Loucy (cell line): ENCODE measurements around the gene FN3KRP.

ENCODE experiments used
- EZH2phosphoT487 ChIP-seq: fragments of 200-600 bp; IDR thresholded peaks from 2 replicates; pipeline ENCODE4 v1.6.1; 2018; ENCODE audit warnings: antibody characterized with exemption, mild to moderate bottlenecking, moderate library complexity, borderline replicate concordance
- TF ChIP-seq, protein P1 (sequence below): fragments of 200-600 bp; sonication (generic); conservative IDR thresholded peaks from 2 replicates; pipeline ENCODE4 v1.5.1; 2014; ENCODE audit warnings: mild to moderate bottlenecking, antibody characterized with exemption, low read length

GRCh38 chr17:82743344-82744219 lies 27.1 kb downstream of the FN3KRP start:
- TF ChIP-seq, protein P1, sequence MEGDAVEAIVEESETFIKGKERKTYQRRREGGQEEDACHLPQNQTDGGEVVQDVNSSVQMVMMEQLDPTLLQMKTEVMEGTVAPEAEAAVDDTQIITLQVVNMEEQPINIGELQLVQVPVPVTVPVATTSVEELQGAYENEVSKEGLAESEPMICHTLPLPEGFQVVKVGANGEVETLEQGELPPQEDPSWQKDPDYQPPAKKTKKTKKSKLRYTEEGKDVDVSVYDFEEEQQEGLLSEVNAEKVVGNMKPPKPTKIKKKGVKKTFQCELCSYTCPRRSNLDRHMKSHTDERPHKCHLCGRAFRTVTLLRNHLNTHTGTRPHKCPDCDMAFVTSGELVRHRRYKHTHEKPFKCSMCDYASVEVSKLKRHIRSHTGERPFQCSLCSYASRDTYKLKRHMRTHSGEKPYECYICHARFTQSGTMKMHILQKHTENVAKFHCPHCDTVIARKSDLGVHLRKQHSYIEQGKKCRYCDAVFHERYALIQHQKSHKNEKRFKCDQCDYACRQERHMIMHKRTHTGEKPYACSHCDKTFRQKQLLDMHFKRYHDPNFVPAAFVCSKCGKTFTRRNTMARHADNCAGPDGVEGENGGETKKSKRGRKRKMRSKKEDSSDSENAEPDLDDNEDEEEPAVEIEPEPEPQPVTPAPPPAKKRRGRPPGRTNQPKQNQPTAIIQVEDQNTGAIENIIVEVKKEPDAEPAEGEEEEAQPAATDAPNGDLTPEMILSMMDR = no peak
- no peak for TF ChIP-seq EZH2phosphoT487
